Hepatocyte (in vitro differentiated cells): ENCODE measurements around the gene WDFY1.

Experiments used
- EZH2 ChIP-seq: fragments of 200-600 bp; sonication (generic); IDR thresholded peaks from 2 replicates; pipeline ENCODE4 v1.6.1; 2016; ENCODE audit warnings: antibody characterized with exemption, mild to moderate bottlenecking, borderline replicate concordance
- EZH2phosphoT487 ChIP-seq: fragments of 200-600 bp; sonication (generic); IDR thresholded peaks from one replicate; pipeline ENCODE4 v1.6.1; 2018; ENCODE audit warnings: antibody characterized with exemption, mild to moderate bottlenecking, low read depth, moderate library complexity; ENCODE audit not compliant: unreplicated experiment, severe bottlenecking
- TF ChIP-seq, protein P1 (sequence below): fragments of 200-600 bp; sonication (generic); IDR thresholded peaks from 2 replicates; pipeline ENCODE4 v1.5.1; 2016; ENCODE audit warnings: antibody characterized with exemption, mild to moderate bottlenecking; ENCODE audit not compliant: poor library complexity

DNA sequence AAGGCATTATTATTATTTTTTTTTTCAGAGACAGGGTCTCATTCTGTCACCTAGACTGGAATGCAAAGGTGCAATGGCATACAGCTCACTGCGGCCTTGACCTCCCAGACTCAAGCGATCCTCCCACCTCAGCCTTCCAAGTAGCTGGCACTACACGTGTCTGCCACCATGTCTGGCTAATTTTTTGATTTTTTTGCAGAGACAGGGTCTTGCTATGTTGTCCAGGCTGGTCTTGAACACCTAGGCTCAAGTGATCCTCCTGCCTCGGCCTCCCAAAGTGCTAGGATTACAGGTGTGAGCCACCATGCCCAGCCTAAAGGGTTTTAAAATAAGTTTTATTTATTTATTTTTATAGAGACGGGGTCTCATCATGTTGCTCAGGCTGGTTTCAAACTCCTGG, 62.4 kb downstream of the WDFY1 start:
- TF ChIP-seq, protein P1, sequence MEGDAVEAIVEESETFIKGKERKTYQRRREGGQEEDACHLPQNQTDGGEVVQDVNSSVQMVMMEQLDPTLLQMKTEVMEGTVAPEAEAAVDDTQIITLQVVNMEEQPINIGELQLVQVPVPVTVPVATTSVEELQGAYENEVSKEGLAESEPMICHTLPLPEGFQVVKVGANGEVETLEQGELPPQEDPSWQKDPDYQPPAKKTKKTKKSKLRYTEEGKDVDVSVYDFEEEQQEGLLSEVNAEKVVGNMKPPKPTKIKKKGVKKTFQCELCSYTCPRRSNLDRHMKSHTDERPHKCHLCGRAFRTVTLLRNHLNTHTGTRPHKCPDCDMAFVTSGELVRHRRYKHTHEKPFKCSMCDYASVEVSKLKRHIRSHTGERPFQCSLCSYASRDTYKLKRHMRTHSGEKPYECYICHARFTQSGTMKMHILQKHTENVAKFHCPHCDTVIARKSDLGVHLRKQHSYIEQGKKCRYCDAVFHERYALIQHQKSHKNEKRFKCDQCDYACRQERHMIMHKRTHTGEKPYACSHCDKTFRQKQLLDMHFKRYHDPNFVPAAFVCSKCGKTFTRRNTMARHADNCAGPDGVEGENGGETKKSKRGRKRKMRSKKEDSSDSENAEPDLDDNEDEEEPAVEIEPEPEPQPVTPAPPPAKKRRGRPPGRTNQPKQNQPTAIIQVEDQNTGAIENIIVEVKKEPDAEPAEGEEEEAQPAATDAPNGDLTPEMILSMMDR, result no peak
- TF ChIP-seq EZH2phosphoT487, result no peak
- no peak for TF ChIP-seq EZH2
